Muscle layer of colon (tissue), 2 donors: Measurements from ENCODE around the gene AK1.

Experiments
- H3K27ac ChIP-seq: one replicate; pipeline ENCODE4 v1.7.0; 2013; ENCODE audit warnings: low read depth, mild to moderate bottlenecking, low read length, moderate library complexity
- H3K27me3 ChIP-seq, 2 donors: one replicate each; pipeline ENCODE4 v1.7.0; 2013; ENCODE audit warnings: low read length in 2 of 2, mild to moderate bottlenecking in 2 of 2; ENCODE audit not compliant: insufficient read depth in 2 of 2, control insufficient read depth in 1 of 2
- H3K36me3 ChIP-seq: one replicate; pipeline ENCODE4 v1.7.0; 2013; ENCODE audit warnings: mild to moderate bottlenecking, low read length; ENCODE audit not compliant: insufficient read depth
- H3K4me1 ChIP-seq: one replicate; pipeline ENCODE4 v1.7.0; 2013; ENCODE audit warnings: mild to moderate bottlenecking, low read length; ENCODE audit not compliant: insufficient read depth
- H3K4me3 ChIP-seq, 2 donors: one replicate each; pipeline ENCODE4 v1.7.0; 2013; ENCODE audit warnings: low read length in 2 of 2, low read depth in 1 of 2, mild to moderate bottlenecking in 1 of 2, moderate library complexity in 1 of 2
- H3K9ac ChIP-seq: one replicate; pipeline ENCODE4 v1.7.0; 2013; ENCODE audit warnings: low read length
- H3K9me3 ChIP-seq: one replicate; pipeline ENCODE4 v1.7.0; 2013; ENCODE audit warnings: mild to moderate bottlenecking, low read length
- donor health status: abdominal sarcoma.
- donor health status: Adenocarcinoma of cecum.

Gene AK1

GRCh38 chr9:127817881-127818434 lies 59.5 kb downstream of the AK1 start:
- Histone ChIP-seq H3K27ac (no peak overlapping the region), H3K4me3 (no peak overlapping the region), H3K27me3 (no peaks in the 10 kb centered on the region), H3K9me3 (no peaks in the 10 kb centered on the region), H3K4me1 (no peaks in the 10 kb centered on the region), H3K36me3 (peaks cover 42% of the 10 kb centered on the region), H3K9ac (no peak overlapping the region)

GRCh38 chr9:127816728-127817127 lies 60.7 kb downstream of the AK1 start:
- H3K27me3 ChIP-seq: no peaks in the 10 kb centered on the region
- peaks cover 53% of the 10 kb centered on the region for H3K36me3 ChIP-seq
- no peaks in the 10 kb centered on the region for H3K4me1 ChIP-seq
- H3K9me3 ChIP-seq: no peaks in the 10 kb centered on the region
- no peak overlapping the region for H3K27ac ChIP-seq
- no peak overlapping the region for H3K4me3 ChIP-seq
- no peak overlapping the region for H3K9ac ChIP-seq
